Measurements from ENCODE around the gene YTHDC2. TPM values are rescaled to one million over a fixed set of nuclear protein-coding genes. Genes with fewer than 3 reads are reported as not detected.

The YTHDC2 gene
- 2.5 and 6.9 TPM in 2 replicates for polyA plus RNA-seq (2011; rRNA removed)
- polyA minus RNA-seq (2011; rRNA and poly(A)+ RNA removed) = 7.3 and 8.7 TPM in 2 replicates

DNA sequence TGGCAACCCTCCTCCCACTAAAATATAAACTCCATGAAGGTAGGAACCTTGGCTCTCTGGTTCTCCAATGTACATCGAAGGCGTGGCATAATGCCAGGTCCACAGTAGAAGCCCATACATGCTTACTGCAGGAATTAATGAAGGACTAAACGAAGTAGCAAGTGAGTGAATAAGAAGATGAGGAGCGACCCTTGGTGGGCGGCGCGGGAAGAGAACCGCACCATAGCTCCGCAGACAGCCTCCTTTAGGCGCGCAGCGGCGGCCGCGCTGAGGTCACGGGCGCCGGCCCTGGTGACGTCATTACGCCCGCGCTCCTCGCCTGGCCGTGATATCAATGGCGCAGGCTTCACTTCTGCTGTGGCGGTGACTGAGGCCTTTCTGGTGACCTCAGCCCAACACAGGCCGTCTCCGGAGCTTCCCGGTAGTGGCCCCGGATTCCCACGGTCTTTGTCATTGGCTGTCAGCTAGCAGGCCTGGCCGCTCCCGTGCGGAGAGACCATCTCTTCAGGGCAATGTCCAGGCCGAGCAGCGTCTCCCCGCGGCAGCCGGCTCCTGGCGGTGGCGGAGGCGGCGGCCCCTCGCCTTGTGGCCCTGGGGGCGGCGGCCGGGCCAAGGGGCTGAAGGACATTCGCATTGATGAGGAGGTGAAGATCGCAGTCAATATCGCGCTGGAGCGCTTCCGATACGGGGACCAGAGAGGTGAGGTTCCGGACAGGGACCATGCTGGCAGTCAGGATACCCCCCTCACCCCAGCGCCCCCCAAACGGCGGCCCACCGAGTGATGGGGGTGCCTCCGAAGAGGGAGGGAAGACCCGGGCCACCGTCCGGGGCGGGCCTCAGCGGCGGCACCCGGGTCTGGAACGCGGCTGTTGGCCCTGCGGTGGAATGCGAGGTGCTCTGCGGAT, at the start of gene YTHDC2:
YTHDC2 (plus strand) TSS at position 311 of the 905 bp plus-strand sequence; CDS start at position 513, 202 bp downstream.
- Histone ChIP-seq H3K36me3 (ENCODE audit: control insufficient read depth, insufficient read depth, low read length) (no peaks in the 10 kb centered on the region), H3K4me3 (ENCODE audit: low read depth, low read length) (peak within 1 kb of the TSS; percentile 74), H3K27me3 (ENCODE audit: control insufficient read depth, insufficient read depth, low read length) (no peaks in the 10 kb centered on the region)
- TF ChIP-seq, protein P1, sequence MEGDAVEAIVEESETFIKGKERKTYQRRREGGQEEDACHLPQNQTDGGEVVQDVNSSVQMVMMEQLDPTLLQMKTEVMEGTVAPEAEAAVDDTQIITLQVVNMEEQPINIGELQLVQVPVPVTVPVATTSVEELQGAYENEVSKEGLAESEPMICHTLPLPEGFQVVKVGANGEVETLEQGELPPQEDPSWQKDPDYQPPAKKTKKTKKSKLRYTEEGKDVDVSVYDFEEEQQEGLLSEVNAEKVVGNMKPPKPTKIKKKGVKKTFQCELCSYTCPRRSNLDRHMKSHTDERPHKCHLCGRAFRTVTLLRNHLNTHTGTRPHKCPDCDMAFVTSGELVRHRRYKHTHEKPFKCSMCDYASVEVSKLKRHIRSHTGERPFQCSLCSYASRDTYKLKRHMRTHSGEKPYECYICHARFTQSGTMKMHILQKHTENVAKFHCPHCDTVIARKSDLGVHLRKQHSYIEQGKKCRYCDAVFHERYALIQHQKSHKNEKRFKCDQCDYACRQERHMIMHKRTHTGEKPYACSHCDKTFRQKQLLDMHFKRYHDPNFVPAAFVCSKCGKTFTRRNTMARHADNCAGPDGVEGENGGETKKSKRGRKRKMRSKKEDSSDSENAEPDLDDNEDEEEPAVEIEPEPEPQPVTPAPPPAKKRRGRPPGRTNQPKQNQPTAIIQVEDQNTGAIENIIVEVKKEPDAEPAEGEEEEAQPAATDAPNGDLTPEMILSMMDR (IDR thresholded peaks at IDR 0.05; ENCODE audit: insufficient read depth, low read depth, low read length) = peak; percentile 26; the same call in 1 of the 2 replicates
- ChIA-PET POLR2A (no interaction called here), CTCF (interaction anchor here (0.6 to 5.1 kb wide), 3 partner anchors 19 to 532 kb away, joined by 3 to 60 read pairs (median 3); no protein-coding TSS in a partner anchor)
- DNase-seq (ENCODE audit: low read depth) = peak; percentile 24

DNA sequence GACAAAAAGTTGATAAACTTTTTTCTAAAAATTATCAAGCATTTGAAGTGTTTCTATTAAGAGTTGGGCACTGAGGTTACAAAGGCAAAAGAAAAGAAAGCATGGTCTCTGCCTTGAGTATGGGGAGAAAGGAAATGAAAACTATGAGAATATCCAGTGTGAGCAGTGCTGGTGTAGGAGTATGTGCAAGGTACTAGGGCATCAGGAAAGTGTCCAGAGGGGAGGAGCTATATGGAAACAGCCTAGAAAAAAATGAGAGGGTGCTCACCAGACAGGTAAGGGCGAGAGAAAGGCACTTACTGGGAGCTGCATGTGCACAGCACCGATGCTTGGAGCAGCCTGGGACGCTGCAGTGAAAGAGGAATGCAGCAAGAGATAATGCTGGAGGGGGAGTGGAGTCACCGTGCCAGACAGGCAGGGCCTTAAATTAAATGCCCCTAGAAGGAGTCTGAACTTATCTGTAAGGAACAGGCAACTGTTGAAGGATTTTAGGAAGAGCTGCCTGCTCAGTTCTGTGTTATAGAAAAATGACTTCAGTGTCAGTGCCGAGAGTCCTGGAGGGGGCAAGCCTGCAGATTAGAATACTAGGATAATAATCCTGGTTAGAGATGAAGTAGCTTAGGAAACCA, 39.3 kb upstream of the YTHDC2 start:
- H3K4me3 ChIP-seq (ENCODE audit: low read depth, low read length) = no peak overlapping the region
- no peaks in the 10 kb centered on the region for H3K36me3 ChIP-seq (ENCODE audit: control insufficient read depth, insufficient read depth, low read length)
- TF ChIP-seq, protein P1 (IDR thresholded peaks at IDR 0.05; ENCODE audit: insufficient read depth, low read depth, low read length) = no peak
- ChIA-PET CTCF (interaction anchor here (0.8 to 2.8 kb wide), 2 partner anchors 14 to 26 kb away, joined by 4 to 7 read pairs; partner anchors contain the start of gene MCC), POLR2A (no interaction called here)
- H3K27me3 ChIP-seq (ENCODE audit: control insufficient read depth, insufficient read depth, low read length) = no peaks in the 10 kb centered on the region
- no peak for DNase-seq (ENCODE audit: low read depth)

DNA sequence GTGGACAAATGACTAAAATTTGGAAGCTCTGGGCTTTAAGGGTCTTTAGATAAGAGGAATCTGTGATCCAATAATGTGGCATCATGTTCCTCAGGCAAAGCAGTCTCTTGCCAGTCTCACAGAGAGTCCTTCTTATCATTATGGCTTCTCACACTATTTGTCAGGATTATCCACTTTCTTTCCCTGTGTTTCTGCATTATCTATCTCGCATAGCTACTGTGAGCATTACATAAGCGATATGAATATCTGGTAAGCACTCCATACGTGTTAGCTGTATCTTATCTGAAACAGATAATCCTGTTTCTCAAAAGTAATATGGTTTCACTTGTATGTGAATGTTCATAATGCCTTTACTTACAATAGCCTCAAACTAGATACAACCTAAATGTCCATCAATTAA, 34.8 kb upstream of the YTHDC2 start:
- Histone ChIP-seq H3K4me3 (ENCODE audit: low read depth, low read length) (no peak overlapping the region), H3K36me3 (ENCODE audit: control insufficient read depth, insufficient read depth, low read length) (no peaks in the 10 kb centered on the region), H3K27me3 (ENCODE audit: control insufficient read depth, insufficient read depth, low read length) (no peaks in the 10 kb centered on the region)
- CTCF ChIA-PET = no interaction called here
- POLR2A ChIA-PET = no interaction called here
- DNase-seq (ENCODE audit: low read depth) = no peak
- TF ChIP-seq, protein P1 (IDR thresholded peaks at IDR 0.05; ENCODE audit: insufficient read depth, low read depth, low read length) = no peak

DNA sequence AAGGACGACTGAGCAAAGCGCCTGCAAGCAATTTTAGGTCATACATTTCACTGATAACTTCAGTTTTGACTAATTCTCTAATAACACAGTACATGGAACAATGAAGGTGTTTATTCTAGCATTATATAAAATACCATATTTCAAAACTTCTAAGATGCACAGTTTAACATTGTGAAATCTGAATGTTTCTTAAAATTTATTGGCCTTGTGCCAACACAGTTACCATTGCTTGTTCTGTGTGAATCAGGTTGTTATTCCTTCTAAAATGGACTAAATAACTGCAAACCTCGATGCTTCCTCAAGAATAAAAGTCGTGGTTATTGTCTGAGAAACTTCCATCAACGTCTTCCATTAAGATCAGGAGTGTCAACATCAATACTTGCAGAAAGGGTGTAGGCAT, 33.3 kb upstream of the YTHDC2 start:
- CTCF ChIA-PET = no interaction called here
- POLR2A ChIA-PET = no interaction called here
- TF ChIP-seq, protein P1 (IDR thresholded peaks at IDR 0.05; ENCODE audit: insufficient read depth, low read depth, low read length) = no peak
- Histone ChIP-seq H3K4me3 (ENCODE audit: low read depth, low read length) (no peak overlapping the region), H3K36me3 (ENCODE audit: control insufficient read depth, insufficient read depth, low read length) (no peaks in the 10 kb centered on the region), H3K27me3 (ENCODE audit: control insufficient read depth, insufficient read depth, low read length) (no peaks in the 10 kb centered on the region)
- DNase-seq (ENCODE audit: low read depth) = no peak

DNA sequence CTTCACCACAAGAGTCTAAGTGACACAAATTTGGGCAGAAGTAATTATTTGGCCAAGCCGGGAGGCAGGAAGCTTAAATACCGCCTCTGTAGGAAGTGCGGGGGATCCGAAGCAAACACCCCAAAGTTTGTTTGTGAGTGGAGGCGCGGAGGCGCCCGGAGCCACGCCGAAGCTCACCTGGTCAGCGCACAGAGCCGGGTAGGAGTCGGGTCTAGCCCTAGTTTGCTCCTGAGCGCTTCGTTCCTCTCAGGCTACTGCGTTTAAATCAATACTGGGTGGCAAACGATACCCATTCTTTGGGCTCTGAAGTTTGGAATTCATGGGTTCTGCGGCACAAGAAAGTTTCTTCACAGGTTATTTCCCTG, 26.1 kb upstream of the YTHDC2 start:
- no peaks in the 10 kb centered on the region for H3K36me3 ChIP-seq (ENCODE audit: control insufficient read depth, insufficient read depth, low read length)
- H3K27me3 ChIP-seq (ENCODE audit: control insufficient read depth, insufficient read depth, low read length) = no peaks in the 10 kb centered on the region; the same call in 1 of the 2 replicates
- ChIA-PET POLR2A (no interaction called here), CTCF (interaction anchor here (1.9 kb wide), 1 partner anchor 13 kb away, joined by 7 read pairs; no protein-coding TSS in a partner anchor)
- peak overlapping the region; percentile 60 for H3K4me3 ChIP-seq (ENCODE audit: low read depth, low read length)
- no peak for DNase-seq (ENCODE audit: low read depth)
- TF ChIP-seq, protein P1 (IDR thresholded peaks at IDR 0.05; ENCODE audit: insufficient read depth, low read depth, low read length) = no peak

Data from BJ (cell line).